Left hindlimb (tissue), 1 donor: Measurements from ENCODE around the gene SHISAL1.

Experiments
- DNase-seq: peaks from one replicate; pipeline ENCODE4 v3.0.0-alpha.2; 2018

Gene SHISAL1

GRCh38 chr22:44205516-44206329 is 107.0 kb downstream of the SHISAL1 start:
- no peak for DNase-seq

GRCh38 chr22:44204739-44205515 is 107.8 kb downstream of the SHISAL1 start:
- no peak for DNase-seq

DNA sequence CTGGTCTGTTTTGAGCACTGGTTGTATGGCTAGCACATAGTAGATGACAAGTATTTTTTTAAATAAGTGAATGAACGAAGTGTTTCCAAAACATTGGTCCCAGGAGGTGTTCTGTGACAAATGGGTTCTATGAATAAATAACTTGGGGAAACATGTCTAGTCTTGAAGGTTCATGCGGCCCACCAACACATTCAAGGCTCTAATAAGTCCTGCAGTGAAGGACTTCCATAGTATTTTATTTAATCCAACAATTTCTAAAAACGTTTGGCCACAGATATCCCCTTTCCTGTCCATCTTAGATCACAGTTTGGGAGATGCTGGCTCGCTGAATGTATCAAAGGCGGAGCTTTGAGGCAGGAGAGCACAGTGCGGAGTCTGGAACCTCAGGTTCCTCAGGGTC is 109.5 kb downstream of the SHISAL1 start:
- DNase-seq = no peak

- no peak for DNase-seq
Measured at GRCh38 chr22:44202261-44202789, 110.4 kb downstream of the SHISAL1 start.

DNA sequence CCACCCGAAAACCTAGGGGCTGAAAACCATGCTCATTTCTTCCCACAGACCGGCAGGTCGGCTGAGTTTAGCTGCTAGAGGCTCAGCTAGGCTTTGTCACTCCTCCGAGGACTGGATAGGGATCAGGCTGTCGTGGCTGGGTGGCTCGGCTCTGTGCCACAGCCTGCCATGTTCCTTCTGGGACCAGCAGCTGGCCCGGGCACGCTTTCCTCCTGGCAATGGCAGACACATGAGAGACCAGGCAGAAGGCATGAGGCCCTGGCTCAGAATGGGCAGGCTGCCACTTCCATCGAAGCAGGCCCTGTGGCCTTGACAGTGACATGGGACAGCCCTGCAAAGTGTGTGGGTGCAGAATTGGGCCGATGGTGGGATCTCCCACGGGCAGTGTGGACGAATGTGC is 111.1 kb downstream of the SHISAL1 start:
- no peak for DNase-seq

DNA sequence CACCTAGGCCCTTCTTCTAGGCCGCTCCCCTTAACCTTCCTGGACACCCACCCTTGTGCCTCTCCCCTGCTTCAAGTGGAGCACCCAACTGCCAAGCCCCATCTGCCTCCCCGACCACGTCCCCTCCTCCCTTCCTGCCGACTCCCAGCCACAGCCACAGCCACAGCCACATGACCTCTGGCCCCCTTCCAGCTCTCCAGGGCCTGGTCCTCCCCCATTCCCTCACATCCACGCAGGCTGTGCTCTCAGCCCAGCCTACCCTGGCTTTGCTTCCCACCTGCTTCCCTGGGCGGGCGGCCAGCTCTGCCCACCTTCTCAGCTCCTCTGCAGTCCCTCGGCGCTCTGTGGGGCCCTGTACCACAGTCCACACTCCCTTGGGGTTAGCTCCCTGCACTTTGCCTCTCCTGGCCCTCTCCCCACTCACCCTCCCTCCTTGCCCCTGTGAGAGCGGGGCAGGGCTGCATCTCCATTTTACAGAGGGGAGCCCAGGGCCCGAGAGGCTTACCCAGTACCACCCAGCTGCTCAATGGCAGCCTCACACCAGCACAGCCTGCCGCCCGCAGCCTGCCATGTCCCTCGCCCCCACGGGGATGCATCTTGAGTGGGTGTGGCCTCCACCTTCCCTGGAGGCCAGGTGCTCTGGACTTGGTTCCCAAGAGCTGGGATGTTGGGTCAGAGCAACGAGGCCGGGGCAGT is 111.7 kb downstream of the SHISAL1 start:
- no peak for DNase-seq

GRCh38 chr22:44200451-44200850 is 112.3 kb downstream of the SHISAL1 start:
- no peak for DNase-seq

DNA sequence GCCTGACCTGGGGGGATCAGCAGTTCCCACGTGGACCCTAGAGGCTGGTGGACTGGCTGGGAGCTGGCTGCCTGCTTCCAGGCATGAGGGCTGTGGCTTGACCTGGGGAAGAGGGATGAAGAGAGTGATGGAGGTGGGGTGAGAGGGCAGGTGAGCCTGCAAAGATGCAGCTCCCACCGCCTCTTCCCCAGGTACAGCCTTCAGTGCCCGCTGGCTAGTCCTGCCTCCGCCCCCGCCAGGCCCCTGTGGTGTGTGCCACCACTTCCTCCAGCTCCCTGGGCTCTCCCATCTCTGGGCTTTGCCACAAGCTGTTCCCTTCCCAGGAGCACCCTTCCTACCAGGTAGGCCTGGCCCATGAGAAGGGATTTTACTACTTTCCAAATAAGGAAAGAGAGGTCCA is 112.9 kb downstream of the SHISAL1 start:
- DNase-seq = no peak

- DNase-seq = no peak
Measured at GRCh38 chr22:44199164-44199563, 113.6 kb downstream of the SHISAL1 start.

GRCh38 chr22:44197271-44197670 is 115.5 kb downstream of the SHISAL1 start:
- no peak for DNase-seq

DNA sequence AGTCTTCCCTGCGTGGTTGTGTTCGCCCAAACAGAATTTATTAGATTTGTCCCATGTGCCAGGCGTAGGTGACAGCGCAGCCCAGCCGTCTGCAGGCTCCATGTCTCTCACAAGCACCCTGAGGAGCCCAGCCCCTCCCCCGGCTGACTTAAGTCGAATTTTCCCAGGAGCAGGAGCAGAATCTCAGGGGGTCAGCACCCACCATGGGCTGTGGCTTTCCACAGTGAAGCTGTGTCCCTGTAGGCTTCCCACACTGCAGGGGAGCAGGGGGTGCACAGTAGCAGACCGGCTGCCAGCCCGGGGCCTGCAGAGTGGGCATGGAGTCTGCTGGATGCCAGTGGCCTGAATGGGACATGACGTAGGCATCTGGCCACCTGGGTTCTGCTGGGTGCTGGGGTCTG is 116.0 kb downstream of the SHISAL1 start:
- DNase-seq = no peak

GRCh38 chr22:44196241-44196640 is 116.5 kb downstream of the SHISAL1 start:
- DNase-seq = no peak

GRCh38 chr22:44195189-44195871 is 117.4 kb downstream of the SHISAL1 start:
- no peak for DNase-seq

GRCh38 chr22:44194569-44194968 is 118.2 kb downstream of the SHISAL1 start:
- no peak for DNase-seq
